Esophagus squamous epithelium (tissue), 4 donors: ENCODE measurements around the gene TNFRSF12A.

Experiments used
- POLR2A ChIP-seq, 4 donors: fragments of 450-650 bp; IDR thresholded peaks; one replicate each; pipeline ENCODE4 v1.6.1; 2017; ENCODE audit warnings: antibody characterized with exemption in 4 of 4, mild to moderate bottlenecking in 4 of 4, moderate library complexity in 3 of 4
- TF ChIP-seq, protein P1 (sequence below), 6 experiments: fragments of 450-650 bp in 4 of 6; fragments of 200-600 bp in 2 of 6; sonication (generic) in 2 of 6; IDR thresholded peaks; one replicate each; pipeline ENCODE4 v1.5.1; 2016 to 2019; ENCODE audit warnings: antibody characterized with exemption in 6 of 6, mild to moderate bottlenecking in 4 of 6, moderate library complexity in 4 of 6

DNA sequence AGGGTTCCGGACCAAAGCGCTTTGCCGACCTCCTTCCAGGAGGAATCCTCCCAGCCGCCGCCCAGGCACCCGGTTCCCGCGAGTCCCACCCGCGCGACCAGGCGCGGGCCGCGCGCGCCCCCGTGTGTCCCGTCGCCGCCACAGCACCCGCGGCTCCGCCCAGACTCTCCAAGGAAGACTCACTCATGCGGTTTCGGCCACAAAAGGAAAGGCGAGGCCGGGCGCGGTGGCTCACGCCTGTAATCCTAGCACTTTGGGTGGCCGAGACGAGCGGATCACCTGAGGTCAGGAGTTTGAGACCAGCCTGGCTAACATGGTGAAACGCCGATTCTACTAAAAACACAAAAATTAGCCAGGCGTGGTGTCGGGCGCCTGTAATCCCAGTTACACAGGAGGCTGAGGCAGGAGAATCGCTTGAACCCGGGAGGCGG is 36.4 kb upstream of the TNFRSF12A start:
- TF ChIP-seq, protein P1, sequence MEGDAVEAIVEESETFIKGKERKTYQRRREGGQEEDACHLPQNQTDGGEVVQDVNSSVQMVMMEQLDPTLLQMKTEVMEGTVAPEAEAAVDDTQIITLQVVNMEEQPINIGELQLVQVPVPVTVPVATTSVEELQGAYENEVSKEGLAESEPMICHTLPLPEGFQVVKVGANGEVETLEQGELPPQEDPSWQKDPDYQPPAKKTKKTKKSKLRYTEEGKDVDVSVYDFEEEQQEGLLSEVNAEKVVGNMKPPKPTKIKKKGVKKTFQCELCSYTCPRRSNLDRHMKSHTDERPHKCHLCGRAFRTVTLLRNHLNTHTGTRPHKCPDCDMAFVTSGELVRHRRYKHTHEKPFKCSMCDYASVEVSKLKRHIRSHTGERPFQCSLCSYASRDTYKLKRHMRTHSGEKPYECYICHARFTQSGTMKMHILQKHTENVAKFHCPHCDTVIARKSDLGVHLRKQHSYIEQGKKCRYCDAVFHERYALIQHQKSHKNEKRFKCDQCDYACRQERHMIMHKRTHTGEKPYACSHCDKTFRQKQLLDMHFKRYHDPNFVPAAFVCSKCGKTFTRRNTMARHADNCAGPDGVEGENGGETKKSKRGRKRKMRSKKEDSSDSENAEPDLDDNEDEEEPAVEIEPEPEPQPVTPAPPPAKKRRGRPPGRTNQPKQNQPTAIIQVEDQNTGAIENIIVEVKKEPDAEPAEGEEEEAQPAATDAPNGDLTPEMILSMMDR (IDR thresholded peaks at IDR 0.05), result peak; percentile 91 to 98 (median 94)
- no peak for TF ChIP-seq POLR2A (IDR thresholded peaks at IDR 0.05)
